ENCODE results near the gene SEMA3A. TPM values are rescaled to one million over a fixed set of nuclear protein-coding genes. Genes with fewer than 3 reads are reported as not detected.
"Not testable (repeated sequence)": the region's sequence is repeated elsewhere in the genome, so short reads cannot be mapped to it uniquely, and the experiment has no call there.

SEMA3A gene
- total RNA-seq, 1 donor from 2014 or later: 134 TPM

DNA sequence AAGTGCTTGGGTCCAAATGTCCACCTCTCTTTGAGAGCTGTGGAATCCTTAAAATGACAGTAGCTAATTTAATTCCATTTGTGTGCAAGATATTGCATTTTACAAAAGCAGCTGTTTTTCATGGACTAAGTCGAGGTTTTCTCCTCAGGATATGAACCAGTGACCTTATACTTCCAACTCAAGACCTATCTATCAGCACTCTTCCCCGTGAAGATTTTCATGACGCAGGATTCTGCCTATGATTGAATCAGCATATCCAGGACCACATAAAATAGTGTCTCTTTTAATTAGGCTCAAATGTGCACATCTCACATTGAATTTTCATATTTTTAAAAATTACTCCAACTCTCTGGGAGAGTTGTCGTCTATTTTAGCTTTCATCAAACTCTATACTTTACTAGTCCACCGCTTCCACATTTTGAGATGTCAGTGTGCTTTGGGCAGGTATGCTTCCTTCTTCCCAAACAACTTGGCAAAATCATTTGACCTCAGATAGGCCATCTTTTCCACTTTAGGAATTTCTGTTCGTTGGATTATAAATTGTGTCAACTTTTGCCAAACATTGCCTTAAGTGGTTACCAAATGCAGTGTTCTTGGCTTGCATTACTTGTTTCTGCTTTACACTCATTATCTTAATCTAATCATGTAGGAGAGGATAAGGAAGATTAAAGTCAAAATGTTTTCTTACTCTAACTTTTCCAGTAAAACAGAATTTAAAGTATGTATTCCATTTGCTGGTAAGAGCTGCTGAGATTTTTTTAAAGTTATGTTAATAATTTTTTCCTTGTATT, 39.4 kb downstream of the SEMA3A start:
- no peak overlapping the region for H3K27ac ChIP-seq
- Mint-ChIP-seq H3K27ac (no peak overlapping the region), H3K4me1 (peaks cover 4% of the 10 kb centered on the region)

DNA sequence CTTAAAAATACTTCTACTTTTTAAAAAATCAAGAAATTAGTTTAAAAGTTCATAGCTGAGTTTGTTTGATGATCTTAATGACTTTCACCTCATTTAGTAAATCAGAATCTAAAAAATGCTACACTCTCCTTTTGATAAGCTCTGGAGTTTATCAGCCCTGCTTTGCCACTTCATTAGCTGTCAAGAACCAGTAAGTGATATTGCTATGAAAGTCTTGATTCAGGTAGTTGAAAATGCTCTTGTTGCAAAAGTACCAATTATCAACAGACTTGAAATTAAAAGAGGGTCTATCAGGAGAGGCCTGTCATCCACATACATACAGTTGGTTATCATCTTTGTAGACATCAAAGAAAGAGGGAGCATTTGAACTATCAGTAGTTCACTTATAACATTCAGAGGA, 41.6 kb downstream of the SEMA3A start:
- Histone ChIP-seq H3K4me2 (no peak overlapping the region), H3F3A (ENCODE audit: low read depth) (peaks cover 10% of the 10 kb centered on the region), H3K79me2 (ENCODE audit: low read depth) (peaks cover 74% of the 10 kb centered on the region), H3K27ac (no peak overlapping the region), H3K9ac (no peak overlapping the region), H3K9me3 (ENCODE audit: low read depth) (no peaks in the 10 kb centered on the region), H4K20me1 (ENCODE audit: low read depth) (peaks cover 5% of the 10 kb centered on the region), H3K36me3 (no peaks in the 10 kb centered on the region), H3K4me3 (no peak overlapping the region), H3K4me1 (peaks cover 18% of the 10 kb centered on the region), H2AFZ (replicated peaks) (no peak overlapping the region), H3K27me3 (no peaks in the 10 kb centered on the region)
- Mint-ChIP-seq H3K4me3 (no peak overlapping the region), H3K27me3 (ENCODE audit: insufficient read depth, low read depth) (no peaks in the 10 kb centered on the region), H3K27ac (no peak overlapping the region), H3K4me1 (peaks cover 24% of the 10 kb centered on the region), H3K36me3 (peaks cover 13% of the 10 kb centered on the region), H3K9me3 (peaks cover 9% of the 10 kb centered on the region)
- no peak for DNase-seq (ENCODE audit: low spot score)
- no peak for TF ChIP-seq CTCF (IDR thresholded peaks at IDR 0.05)

More for the DNA sequence above, 39.4 kb downstream of the SEMA3A start:
- Histone ChIP-seq H3F3A (ENCODE audit: low read depth) (peaks cover 2% of the 10 kb centered on the region), H2AFZ (replicated peaks) (no peak overlapping the region), H3K4me1 (no peaks in the 10 kb centered on the region), H3K79me2 (ENCODE audit: low read depth) (peaks cover 72% of the 10 kb centered on the region), H3K4me3 (no peak overlapping the region), H3K4me2 (no peak overlapping the region), H3K9ac (no peak overlapping the region), H3K36me3 (no peaks in the 10 kb centered on the region), H3K27me3 (no peaks in the 10 kb centered on the region), H4K20me1 (ENCODE audit: low read depth) (peaks cover 6% of the 10 kb centered on the region), H3K9me3 (ENCODE audit: low read depth) (no peaks in the 10 kb centered on the region)
- TF ChIP-seq EZH2 (IDR thresholded peaks at IDR 0.05) (no peak), EZH2phosphoT487 (IDR thresholded peaks at IDR 0.05) (no peak), CTCF (IDR thresholded peaks at IDR 0.05) (no peak)
- H3K9me3 Mint-ChIP-seq: peaks cover 14% of the 10 kb centered on the region
- no peak overlapping the region for H3K4me3 Mint-ChIP-seq
- peaks cover 13% of the 10 kb centered on the region for H3K36me3 Mint-ChIP-seq
- DNase-seq (ENCODE audit: low spot score): no peak
- H3K27me3 Mint-ChIP-seq (ENCODE audit: insufficient read depth, low read depth): peaks cover under 1% of the 10 kb centered on the region

DNA sequence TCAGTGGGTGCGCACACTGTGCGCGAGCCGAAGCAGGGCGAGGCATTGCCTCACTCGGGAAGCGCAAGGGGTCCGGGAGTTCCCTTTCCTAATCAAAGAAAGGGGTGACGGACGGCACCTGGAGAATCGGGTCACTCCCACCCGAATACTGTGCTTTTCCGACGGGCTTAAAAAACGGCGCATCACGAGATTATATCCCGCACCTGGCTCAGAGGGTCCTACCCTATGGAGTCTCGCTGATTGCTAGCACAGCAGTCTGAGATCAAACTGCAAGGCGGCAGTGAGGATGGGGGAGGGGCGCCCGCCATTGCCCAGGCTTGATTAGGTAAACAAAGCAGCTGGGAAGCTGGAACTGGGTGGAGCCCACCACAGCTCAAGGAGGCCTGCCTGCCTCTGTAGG, 44.2 kb downstream of the SEMA3A start:
- Histone ChIP-seq H3K9ac (peak overlapping the region; percentile 71), H3K4me3 (peak overlapping the region; percentile 79), H4K20me1 (ENCODE audit: low read depth) (peaks cover 23% of the 10 kb centered on the region), H3K27ac (peak overlapping the region; percentile 71), H3K4me1 (peaks cover 38% of the 10 kb centered on the region), H3K4me2 (peak overlapping the region; percentile 82), H3K79me2 (ENCODE audit: low read depth) (peaks cover 77% of the 10 kb centered on the region), H2AFZ (replicated peaks) (peak overlapping the region; percentile 86)
- not testable (repeated sequence) for H3K9me3 Mint-ChIP-seq; H3K36me3 Mint-ChIP-seq; H3K27me3 ChIP-seq; H3K27me3 Mint-ChIP-seq (ENCODE audit: insufficient read depth, low read depth); H3F3A ChIP-seq (ENCODE audit: low read depth); H3K9me3 ChIP-seq (ENCODE audit: low read depth); H3K36me3 ChIP-seq
- DNase-seq (ENCODE audit: low spot score): peak; percentile 58
- H3K4me3 Mint-ChIP-seq: peak overlapping the region; percentile 99
- peaks cover 41% of the 10 kb centered on the region for H3K4me1 Mint-ChIP-seq
- peak overlapping the region; percentile 100 for H3K27ac Mint-ChIP-seq

DNA sequence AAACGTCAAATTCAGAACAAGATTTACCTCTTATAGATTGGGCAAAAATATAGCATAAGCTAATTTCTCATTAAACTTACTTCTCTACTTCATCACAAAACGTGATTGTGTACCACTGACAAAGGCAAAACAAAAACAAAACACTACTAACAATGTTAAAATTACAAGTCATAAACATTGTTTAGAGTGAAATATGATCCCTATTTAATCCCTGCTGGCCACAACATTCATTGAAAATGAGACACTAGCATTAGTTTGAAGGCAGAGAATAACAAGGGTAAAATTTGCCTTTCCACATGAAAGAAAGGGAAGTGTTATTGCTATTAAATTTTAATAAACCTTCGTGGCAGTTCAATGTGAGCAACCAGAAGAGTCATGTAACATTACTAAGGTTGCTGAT, 45.0 kb downstream of the SEMA3A start:
- peaks cover 46% of the 10 kb centered on the region for H3K4me1 ChIP-seq
- H3F3A ChIP-seq (ENCODE audit: low read depth): peaks cover 10% of the 10 kb centered on the region
- H3K9me3 ChIP-seq (ENCODE audit: low read depth): no peaks in the 10 kb centered on the region
- peaks cover 78% of the 10 kb centered on the region for H3K79me2 ChIP-seq (ENCODE audit: low read depth)
- H3K36me3 ChIP-seq: no peaks in the 10 kb centered on the region
- H4K20me1 ChIP-seq (ENCODE audit: low read depth): peaks cover 31% of the 10 kb centered on the region
- H3K4me3 ChIP-seq: peak overlapping the region; percentile 79
- H3K4me3 Mint-ChIP-seq: peak overlapping the region; percentile 99
- H3K4me1 Mint-ChIP-seq: peaks cover 46% of the 10 kb centered on the region
- peak overlapping the region; percentile 90 for H3K27ac Mint-ChIP-seq
- peak overlapping the region; percentile 82 for H3K4me2 ChIP-seq
- no peak overlapping the region for H3K9ac ChIP-seq
- TF ChIP-seq CTCF (IDR thresholded peaks at IDR 0.05) (no peak), EZH2phosphoT487 (IDR thresholded peaks at IDR 0.05) (no peak), EZH2 (IDR thresholded peaks at IDR 0.05) (no peak)
- H3K27me3 Mint-ChIP-seq (ENCODE audit: insufficient read depth, low read depth): no peaks in the 10 kb centered on the region
- no peak for DNase-seq (ENCODE audit: low spot score)
- no peak overlapping the region for H2AFZ ChIP-seq (replicated peaks)
- peaks cover 6% of the 10 kb centered on the region for H3K36me3 Mint-ChIP-seq
- H3K27ac ChIP-seq: no peak overlapping the region
- H3K9me3 Mint-ChIP-seq: peaks cover 4% of the 10 kb centered on the region
- no peaks in the 10 kb centered on the region for H3K27me3 ChIP-seq
